PC-3 (cell line): ENCODE results near the gene EXOC7. TPM values are rescaled to one million over a fixed set of nuclear protein-coding genes. Genes with fewer than 3 reads are reported as not detected.
A peak's percentile ranks its signal among the peaks of the same experiment; 100 is the strongest.

Experiments
- ATAC-seq: fragments of 200-7000 bp; cut with Tn5 transposase; 2 replicates; pipeline ENCODE4 v1.9.1; 2020; ENCODE audit warnings: mild to moderate bottlenecking, moderate library complexity
- BruUV-seq: library from RNA; stranded (reverse); fragments of 400-500 nt; replicated peaks from 2 replicates; lab custom pipeline; 2021; lab: Mats Ljungman, UMichigan
- CTCF ChIA-PET: fragments of 300-600 bp; sonication (Branson Sonifier 250); formaldehyde crosslinking; loops from one replicate; lab custom pipeline; 2022; ENCODE audit warnings: antibody characterized with exemption; lab: Charles Lee
- POLR2A ChIA-PET: fragments of 300-600 bp; sonication (Branson Sonifier 250); formaldehyde crosslinking; loops from one replicate; lab custom pipeline; 2022; ENCODE audit warnings: antibody characterized with exemption; ENCODE audit not compliant: unreplicated experiment; lab: Charles Lee
- DNase-seq: peaks from one replicate; pipeline ENCODE4 v3.0.0-alpha.2; 2015
- H2AFZ ChIP-seq: fragments of 300-600 bp; sonication (generic); 2 replicates; pipeline ENCODE4 v1.6.0; 2016; ENCODE audit warnings: antibody characterized with exemption, low read length
- H3F3A ChIP-seq: fragments of 300-600 bp; sonication (generic); one replicate; pipeline ENCODE4 v1.6.0; 2017; ENCODE audit warnings: antibody characterized with exemption, low read length, control low read depth, mild to moderate bottlenecking; ENCODE audit not compliant: unreplicated experiment
- H3K27ac ChIP-seq: fragments of 300-600 bp; sonication (generic); 2 replicates; pipeline ENCODE4 v1.5.1; 2016; ENCODE audit warnings: mild to moderate bottlenecking, low read length
- H3K27me3 ChIP-seq: fragments of 300-600 bp; sonication (generic); 2 replicates; pipeline ENCODE4 v1.6.1; 2016; ENCODE audit warnings: low read length, mixed read lengths
- H3K36me3 ChIP-seq: fragments of 300-600 bp; sonication (generic); 2 replicates; pipeline ENCODE4 v1.6.1; 2016; ENCODE audit warnings: low read depth, mixed run types, low read length, mixed read lengths
- H3K4me1 ChIP-seq: fragments of 300-600 bp; sonication (generic); 2 replicates; pipeline ENCODE4 v1.5.1; 2016; ENCODE audit warnings: low read length; ENCODE audit not compliant: insufficient read depth
- H3K4me2 ChIP-seq: fragments of 300-600 bp; sonication (generic); 2 replicates; pipeline ENCODE4 v1.6.0; 2016; ENCODE audit warnings: low read length
- H3K4me3 ChIP-seq: fragments of 300-600 bp; sonication (generic); 2 replicates; pipeline ENCODE4 v1.5.1; 2016; ENCODE audit warnings: mild to moderate bottlenecking, low read length, mixed read lengths
- H3K79me2 ChIP-seq: fragments of 300-600 bp; sonication (generic); 2 replicates; pipeline ENCODE4 v1.6.1; 2017; ENCODE audit warnings: low read length, mixed read lengths
- H3K9ac ChIP-seq: fragments of 300-600 bp; sonication (generic); 2 replicates; pipeline ENCODE4 v1.6.0; 2016; ENCODE audit warnings: mild to moderate bottlenecking, low read length
- H3K9me2 ChIP-seq: fragments of 300-600 bp; sonication (generic); replicated peaks from 2 replicates; pipeline ENCODE4 v1.6.1; 2016; ENCODE audit warnings: mixed run types, low read length, mixed read lengths
- H3K9me3 ChIP-seq: fragments of 300-600 bp; sonication (generic); 2 replicates; pipeline ENCODE4 v1.6.1; 2016; ENCODE audit warnings: low read length, mixed read lengths
- H4K20me1 ChIP-seq: fragments of 300-600 bp; sonication (generic); 2 replicates; pipeline ENCODE4 v1.6.1; 2016; ENCODE audit warnings: low read length, mixed read lengths
- EZH2 ChIP-seq: fragments of 300-600 bp; sonication (generic); IDR thresholded peaks from one replicate; pipeline ENCODE4 v1.6.1; 2017; ENCODE audit warnings: antibody characterized with exemption, mild to moderate bottlenecking, low read length; ENCODE audit not compliant: unreplicated experiment
- EZH2phosphoT487 ChIP-seq: fragments of 300-600 bp; sonication (generic); IDR thresholded peaks from 2 replicates; pipeline ENCODE4 v1.6.1; 2018; ENCODE audit warnings: mild to moderate bottlenecking, antibody characterized with exemption, low read length, borderline replicate concordance
- intact Hi-C: fragments of 100-400 bp; cut with micrococcal nuclease; formaldehyde crosslinking; loops from 2 replicates; pipeline ENCODE4 v1.9.0; 2023
- total RNA-seq: library from RNA; depleted of rRNA; stranded (reverse); fragments of >200 nt; gene quantifications from 2 replicates; pipeline ENCODE4 v1.2.3, GENCODE V29; 2014
- TF ChIP-seq, protein P1 (sequence below): fragments of 300-600 bp; sonication (generic); conservative IDR thresholded peaks from 2 replicates; pipeline ENCODE4 v1.5.1; 2017; ENCODE audit warnings: antibody characterized with exemption, low read depth, mild to moderate bottlenecking, low read length

EXOC7 gene
- total RNA-seq, 1 experiment from 2014 or later: 153 TPM

DNA sequence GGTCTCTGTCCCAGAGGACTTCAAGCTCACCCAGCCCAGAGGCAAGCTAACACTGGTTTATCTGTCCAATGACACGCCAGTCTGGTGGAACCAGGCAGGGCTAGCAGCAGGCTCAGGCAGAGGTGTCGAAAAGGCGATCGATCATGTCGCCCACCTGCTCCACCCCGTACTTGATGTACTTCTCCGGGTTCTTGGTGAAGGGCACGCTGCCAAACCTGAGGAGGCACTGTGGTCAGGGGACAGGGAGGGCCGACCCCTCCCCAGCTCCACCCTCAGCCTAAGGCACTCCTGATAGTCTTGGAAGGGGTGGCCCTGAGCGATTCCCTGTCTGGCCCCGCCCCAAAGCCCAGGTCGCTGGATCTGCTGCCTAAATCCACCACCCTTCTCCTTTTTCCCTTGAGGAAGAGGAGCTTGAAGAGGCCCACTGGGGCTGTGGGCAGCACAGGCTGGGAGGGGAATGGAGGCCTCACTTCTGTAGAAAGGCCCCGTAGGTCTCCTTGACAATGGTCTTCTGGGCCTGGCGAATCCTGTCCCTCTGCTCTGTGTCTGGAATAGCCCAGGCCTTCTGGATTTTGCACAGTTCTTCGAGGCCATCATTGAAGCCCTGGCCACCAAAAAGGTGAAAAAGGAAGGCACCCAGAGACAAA, 19.9 kb downstream of the EXOC7 start:
- BruUV-seq: no TSS peak
- Histone ChIP-seq H2AFZ (no peak overlapping the region), H3F3A (no peaks in the 10 kb centered on the region), H3K27me3 (peaks cover 17% of the 10 kb centered on the region), H3K27ac (no peak overlapping the region), H3K9me3 (no peaks in the 10 kb centered on the region), H3K9me2 (no peaks in the 10 kb centered on the region), H3K79me2 (no peaks in the 10 kb centered on the region), H3K9ac (no peak overlapping the region), H3K4me1 (no peaks in the 10 kb centered on the region), H3K4me3 (no peak overlapping the region), H3K4me2 (no peak overlapping the region), H4K20me1 (no peaks in the 10 kb centered on the region), H3K36me3 (peaks cover 45% of the 10 kb centered on the region)
- intact Hi-C loops: no loop called here
- DNase-seq: no peak
- CTCF ChIA-PET: no interaction called here
- ATAC-seq: no peak
- POLR2A ChIA-PET: no interaction called here
- no peak for TF ChIP-seq EZH2
- TF ChIP-seq EZH2phosphoT487: no peak
- TF ChIP-seq, protein P1, sequence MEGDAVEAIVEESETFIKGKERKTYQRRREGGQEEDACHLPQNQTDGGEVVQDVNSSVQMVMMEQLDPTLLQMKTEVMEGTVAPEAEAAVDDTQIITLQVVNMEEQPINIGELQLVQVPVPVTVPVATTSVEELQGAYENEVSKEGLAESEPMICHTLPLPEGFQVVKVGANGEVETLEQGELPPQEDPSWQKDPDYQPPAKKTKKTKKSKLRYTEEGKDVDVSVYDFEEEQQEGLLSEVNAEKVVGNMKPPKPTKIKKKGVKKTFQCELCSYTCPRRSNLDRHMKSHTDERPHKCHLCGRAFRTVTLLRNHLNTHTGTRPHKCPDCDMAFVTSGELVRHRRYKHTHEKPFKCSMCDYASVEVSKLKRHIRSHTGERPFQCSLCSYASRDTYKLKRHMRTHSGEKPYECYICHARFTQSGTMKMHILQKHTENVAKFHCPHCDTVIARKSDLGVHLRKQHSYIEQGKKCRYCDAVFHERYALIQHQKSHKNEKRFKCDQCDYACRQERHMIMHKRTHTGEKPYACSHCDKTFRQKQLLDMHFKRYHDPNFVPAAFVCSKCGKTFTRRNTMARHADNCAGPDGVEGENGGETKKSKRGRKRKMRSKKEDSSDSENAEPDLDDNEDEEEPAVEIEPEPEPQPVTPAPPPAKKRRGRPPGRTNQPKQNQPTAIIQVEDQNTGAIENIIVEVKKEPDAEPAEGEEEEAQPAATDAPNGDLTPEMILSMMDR: no peak

DNA sequence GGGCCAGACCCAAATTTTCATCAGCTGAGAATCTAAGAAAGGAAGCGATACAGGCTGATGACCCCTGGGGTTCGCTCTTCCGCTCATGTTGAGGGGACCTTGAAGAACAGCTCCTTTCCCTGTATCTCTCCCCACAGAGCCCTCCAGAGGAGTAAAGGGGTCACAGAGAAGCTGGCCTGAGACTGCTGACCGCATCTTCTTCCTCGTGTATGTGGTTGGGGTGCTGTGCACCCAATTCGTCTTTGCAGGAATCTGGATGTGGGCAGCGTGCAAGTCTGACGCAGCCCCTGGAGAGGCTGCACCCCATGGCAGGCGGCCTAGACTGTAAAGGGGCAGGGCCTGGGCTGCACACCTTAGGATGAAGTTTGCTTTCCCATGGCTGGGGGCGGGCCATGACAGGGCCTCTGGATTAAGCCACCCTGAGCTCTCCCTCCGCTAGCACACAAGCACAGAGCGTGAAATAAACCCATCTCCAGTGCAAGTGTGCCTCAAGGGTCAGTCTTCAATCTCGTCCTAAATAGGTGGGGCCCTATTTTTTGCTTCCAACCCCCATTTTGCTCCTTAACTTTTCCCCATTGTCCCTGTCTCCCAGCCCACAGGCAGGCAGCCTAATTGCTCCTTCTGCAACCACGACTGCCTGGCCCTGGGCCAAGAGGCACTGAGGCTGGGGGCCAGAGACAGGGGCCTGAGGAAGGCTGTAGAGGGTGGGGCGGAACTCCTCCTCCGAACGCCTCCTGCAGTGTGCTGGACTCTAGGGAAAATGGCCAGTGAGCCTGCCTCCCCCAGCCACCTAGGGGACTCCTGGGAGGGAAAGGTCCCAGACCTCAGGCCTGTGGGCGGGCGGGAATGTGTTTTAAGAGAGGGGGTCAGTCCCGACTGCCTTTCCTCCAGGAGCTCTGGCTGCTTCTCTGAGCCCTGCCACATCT, 21.0 kb downstream of the EXOC7 start:
- Histone ChIP-seq H3K9ac (no peak overlapping the region), H2AFZ (no peak overlapping the region), H3K27ac (no peak overlapping the region), H3K4me2 (no peak overlapping the region), H3F3A (no peaks in the 10 kb centered on the region), H3K79me2 (no peaks in the 10 kb centered on the region), H3K9me3 (no peaks in the 10 kb centered on the region), H3K27me3 (peaks cover 27% of the 10 kb centered on the region), H3K4me1 (no peaks in the 10 kb centered on the region), H3K36me3 (peaks cover 36% of the 10 kb centered on the region), H4K20me1 (no peaks in the 10 kb centered on the region), H3K4me3 (no peak overlapping the region), H3K9me2 (no peaks in the 10 kb centered on the region)
- no peak for ATAC-seq
- POLR2A ChIA-PET: no interaction called here
- intact Hi-C loops: no loop called here
- BruUV-seq: TSS peak; percentile 12
- no peak for TF ChIP-seq EZH2
- no peak for TF ChIP-seq EZH2phosphoT487
- TF ChIP-seq, protein P1: no peak
- CTCF ChIA-PET: no interaction called here
- DNase-seq: no peak
